Gastrocnemius medialis (tissue), 4 donors: Measurements from ENCODE around the gene P2RX1. TPM values are rescaled to one million over a fixed set of nuclear protein-coding genes. Genes with fewer than 3 reads are reported as not detected.

ENCODE experiments used
- ATAC-seq, 2 donors: fragments of 150-250 bp; one replicate each; pipeline ENCODE4 v1.9.1; 2016
- DNase-seq, 2 donors: peaks; one replicate each; pipeline ENCODE4 v3.0.0-alpha.2; 2019
- H3K27ac ChIP-seq, 4 donors: fragments of 200-600 bp; sonication (generic); 1 replicate in 1 of 4; 2 replicates in 3 of 4; pipeline ENCODE4 v1.5.1; 2016 to 2018; ENCODE audit warnings: mild to moderate bottlenecking in 2 of 4, moderate library complexity in 1 of 4
- H3K27me3 ChIP-seq, 3 donors: fragments of 200-600 bp; sonication (generic) in 2 of 3; 1 replicate in 1 of 3; 2 replicates in 2 of 3; pipeline versions ENCODE4 v1.5.1 to v1.6.0; 2016 to 2019; ENCODE audit warnings: mild to moderate bottlenecking in 1 of 3, moderate library complexity in 1 of 3
- H3K36me3 ChIP-seq, 2 donors: fragments of 200-600 bp; sonication (generic) in 1 of 2; one replicate each; pipeline ENCODE4 v1.5.1; 2017 to 2018
- H3K4me1 ChIP-seq, 2 donors: fragments of 200-600 bp; sonication (generic) in 1 of 2; one replicate each; pipeline ENCODE4 v1.5.1; 2016 to 2017; ENCODE audit warnings: mild to moderate bottlenecking in 2 of 2
- H3K4me3 ChIP-seq, 4 donors: fragments of 200-600 bp; sonication (generic) in 3 of 4; 1 replicate in 1 of 4; 2 replicates in 3 of 4; pipeline ENCODE4 v1.5.1; 2016 to 2019; ENCODE audit warnings: mild to moderate bottlenecking in 2 of 4
- H3K9me3 ChIP-seq, 3 donors: fragments of 200-600 bp; sonication (generic) in 2 of 3; 1 replicate in 1 of 3; 2 replicates in 2 of 3; pipeline ENCODE4 v1.5.1; 2016 to 2019
- POLR2A ChIP-seq, 2 donors: fragments of 450-650 bp; IDR thresholded peaks; one replicate each; pipeline ENCODE4 v1.6.1; 2017; ENCODE audit warnings: antibody characterized with exemption in 2 of 2, mild to moderate bottlenecking in 2 of 2, moderate library complexity in 2 of 2
- in situ Hi-C, 4 donors: fragments of 200-750 bp; cut with MboI; loops; one replicate each; pipeline versions ENCODE4 v1.15.0 to v1.8.0; 2017; ENCODE audit warnings: low sequenced_read_pairs in 4 of 4
- intact Hi-C: fragments of 100-400 bp; cut with DNase I; formaldehyde crosslinking; loops from one replicate; pipeline ENCODE4 v1.15.1; 2023; ENCODE audit warnings: low total_unique reads
- total RNA-seq, 4 donors: library from RNA; depleted of rRNA; stranded (reverse); fragments of >200 nt; gene quantifications; one replicate each; pipeline versions ENCODE4 v1.1.0 to v1.2.3, GENCODE V29; 2016
- TF ChIP-seq, protein P1 (sequence below), 5 experiments: fragments of 450-650 bp in 3 of 5; fragments of 200-600 bp in 2 of 5; sonication (generic) in 2 of 5; IDR thresholded peaks in 4 of 5; conservative IDR thresholded peaks in 1 of 5; 1 replicate in 4 of 5; 2 replicates in 1 of 5; pipeline ENCODE4 v1.5.1; 2016 to 2019; ENCODE audit warnings: antibody characterized with exemption in 5 of 5, mild to moderate bottlenecking in 3 of 5, moderate library complexity in 3 of 5

The P2RX1 gene
- total RNA-seq, 4 donors from 2014 or later, result 0.25 to 0.59 (median 0.38) TPM; not detected in 1

DNA sequence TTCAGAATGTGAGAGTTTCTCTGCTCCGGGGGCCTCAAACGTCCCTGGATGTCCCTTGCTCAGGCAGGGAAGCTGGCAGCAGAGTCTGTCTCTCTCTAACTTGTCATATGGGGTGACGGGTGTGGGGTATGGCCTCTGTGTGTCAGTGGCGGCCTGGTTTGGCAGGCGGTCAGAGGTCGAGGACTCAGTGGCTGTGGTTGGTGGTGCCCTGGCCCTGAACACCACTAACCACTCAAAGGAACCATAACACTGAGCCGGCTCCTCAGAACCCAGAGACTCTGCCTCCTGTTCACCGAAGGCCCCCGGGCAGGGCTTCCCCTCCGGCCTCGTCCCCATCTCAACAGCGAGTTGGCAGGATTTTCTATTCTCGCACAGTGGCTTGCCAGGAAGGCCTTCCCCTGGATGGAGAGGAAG lies 677 bp downstream of the P2RX1 start:
- TF ChIP-seq POLR2A (IDR thresholded peaks at IDR 0.05), result no peak
- TF ChIP-seq, protein P1, sequence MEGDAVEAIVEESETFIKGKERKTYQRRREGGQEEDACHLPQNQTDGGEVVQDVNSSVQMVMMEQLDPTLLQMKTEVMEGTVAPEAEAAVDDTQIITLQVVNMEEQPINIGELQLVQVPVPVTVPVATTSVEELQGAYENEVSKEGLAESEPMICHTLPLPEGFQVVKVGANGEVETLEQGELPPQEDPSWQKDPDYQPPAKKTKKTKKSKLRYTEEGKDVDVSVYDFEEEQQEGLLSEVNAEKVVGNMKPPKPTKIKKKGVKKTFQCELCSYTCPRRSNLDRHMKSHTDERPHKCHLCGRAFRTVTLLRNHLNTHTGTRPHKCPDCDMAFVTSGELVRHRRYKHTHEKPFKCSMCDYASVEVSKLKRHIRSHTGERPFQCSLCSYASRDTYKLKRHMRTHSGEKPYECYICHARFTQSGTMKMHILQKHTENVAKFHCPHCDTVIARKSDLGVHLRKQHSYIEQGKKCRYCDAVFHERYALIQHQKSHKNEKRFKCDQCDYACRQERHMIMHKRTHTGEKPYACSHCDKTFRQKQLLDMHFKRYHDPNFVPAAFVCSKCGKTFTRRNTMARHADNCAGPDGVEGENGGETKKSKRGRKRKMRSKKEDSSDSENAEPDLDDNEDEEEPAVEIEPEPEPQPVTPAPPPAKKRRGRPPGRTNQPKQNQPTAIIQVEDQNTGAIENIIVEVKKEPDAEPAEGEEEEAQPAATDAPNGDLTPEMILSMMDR (IDR thresholded peaks at IDR 0.05 in 4 of 5, conservative IDR thresholded peaks at IDR 0.05 in 1 of 5), result no peak
- Histone ChIP-seq H3K27ac (peak overlapping the region in 1 of 4 donors; percentile 10), H3K4me3 (no peak overlapping the region), H3K36me3 (no peaks in the 10 kb centered on the region), H3K27me3 (no peaks in the 10 kb centered on the region), H3K9me3 (no peaks in the 10 kb centered on the region), H3K4me1 (peaks cover 3 to 9% of the 10 kb centered on the region in 2 donors)
- in situ Hi-C loops (loop anchor here in 3 of 4 donors (10.0 kb wide), 2 partner anchors 51 to 89 kb away; no protein-coding TSS in a partner anchor), intact Hi-C loops (loop anchor here (5.0 kb wide), 1 partner anchor 1037 kb away; the partner anchor contains the start of gene ENO3)
- DNase-seq, result no peak
- no peak for ATAC-seq

DNA sequence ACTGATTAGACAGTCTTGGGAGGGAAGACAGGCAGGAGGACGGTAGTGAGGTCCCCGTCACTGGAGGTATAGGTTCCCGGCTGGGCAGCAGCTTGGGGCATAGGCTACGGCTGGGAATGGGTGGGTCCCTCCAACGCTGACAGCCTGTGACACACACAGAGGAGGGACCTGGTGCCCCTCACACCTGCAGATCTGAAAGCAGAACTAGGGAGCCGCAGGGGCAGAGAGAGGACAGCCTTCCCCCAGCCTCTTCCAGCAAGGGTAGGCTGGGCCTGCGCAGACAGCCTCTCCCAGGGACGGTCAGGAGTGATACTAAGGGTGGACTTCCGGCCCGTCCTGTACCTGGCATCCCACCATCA lies 2.0 kb downstream of the P2RX1 start:
- H3K27me3 ChIP-seq, result no peaks in the 10 kb centered on the region
- in situ Hi-C loops (loop anchor here in 3 of 4 donors (10.0 kb wide), 2 partner anchors 49 to 91 kb away; no protein-coding TSS in a partner anchor), intact Hi-C loops (loop anchor here (1.0 to 5.0 kb wide), 2 partner anchors 88 to 161 kb away; no protein-coding TSS in a partner anchor)
- H3K4me3 ChIP-seq, result no peak overlapping the region
- no peaks in the 10 kb centered on the region for H3K36me3 ChIP-seq
- no peaks in the 10 kb centered on the region for H3K9me3 ChIP-seq
- ATAC-seq, result no peak
- H3K27ac ChIP-seq, result no peak overlapping the region
- TF ChIP-seq POLR2A (IDR thresholded peaks at IDR 0.05), result no peak
- TF ChIP-seq, protein P1 (IDR thresholded peaks at IDR 0.05 in 4 of 5, conservative IDR thresholded peaks at IDR 0.05 in 1 of 5), result no peak
- no peak for DNase-seq
- peaks cover 3 to 9% of the 10 kb centered on the region in 2 donors for H3K4me1 ChIP-seq

DNA sequence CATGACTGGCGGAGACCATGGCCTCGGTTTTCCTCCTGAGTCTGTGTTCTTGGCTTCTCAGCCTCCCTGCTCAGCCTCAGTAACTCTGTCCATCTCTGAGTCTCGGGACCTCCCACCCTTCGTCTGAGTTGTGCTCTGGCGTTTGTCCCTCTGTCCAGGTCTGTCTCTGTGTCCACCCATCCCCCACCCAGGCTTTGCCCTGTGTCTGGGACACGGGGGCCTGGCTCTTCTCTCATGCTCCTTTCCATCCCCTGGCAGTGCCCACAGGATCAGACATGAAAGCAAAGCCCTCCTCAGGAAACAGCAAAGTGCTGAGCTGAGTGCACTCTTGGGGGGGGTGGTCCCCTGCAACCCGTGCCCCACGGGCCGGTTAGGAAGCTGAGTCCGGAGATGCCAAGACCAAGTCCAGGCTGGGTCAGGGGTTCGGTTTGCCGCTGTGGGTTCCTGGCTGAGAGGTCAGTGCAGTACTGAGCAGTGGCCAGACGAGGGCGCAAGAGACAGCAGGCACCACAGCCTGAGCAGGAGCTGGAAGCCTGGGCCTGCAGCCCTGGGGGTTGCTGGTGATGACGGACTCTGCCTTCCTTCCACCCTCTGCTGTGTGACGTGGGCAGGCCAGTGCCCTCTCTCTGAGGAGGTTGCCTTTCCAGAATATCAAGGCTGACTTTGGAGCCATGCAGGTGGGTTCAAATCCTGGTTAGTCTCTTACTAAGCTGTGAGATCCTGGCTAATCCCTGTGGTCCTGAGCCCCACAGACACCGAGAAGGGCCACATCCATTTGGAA lies 2.5 kb downstream of the P2RX1 start:
- TF ChIP-seq POLR2A (IDR thresholded peaks at IDR 0.05), result no peak
- TF ChIP-seq, protein P1 (IDR thresholded peaks at IDR 0.05 in 4 of 5, conservative IDR thresholded peaks at IDR 0.05 in 1 of 5), result peak; percentile 87 to 98 (median 95)
- peak in 1 of 2 donors; percentile 51 for DNase-seq
- Histone ChIP-seq H3K4me1 (peaks cover 3 to 9% of the 10 kb centered on the region in 2 donors), H3K9me3 (no peaks in the 10 kb centered on the region), H3K36me3 (no peaks in the 10 kb centered on the region), H3K4me3 (no peak overlapping the region), H3K27me3 (no peaks in the 10 kb centered on the region), H3K27ac (no peak overlapping the region)
- intact Hi-C loops (loop anchor here (1.0 to 5.0 kb wide), 3 partner anchors 51 to 162 kb away; no protein-coding TSS in a partner anchor), in situ Hi-C loops (loop anchor here in 3 of 4 donors (10.0 kb wide), 2 partner anchors 49 to 91 kb away; no protein-coding TSS in a partner anchor)
- ATAC-seq, result peak; percentile 50 to 79

DNA sequence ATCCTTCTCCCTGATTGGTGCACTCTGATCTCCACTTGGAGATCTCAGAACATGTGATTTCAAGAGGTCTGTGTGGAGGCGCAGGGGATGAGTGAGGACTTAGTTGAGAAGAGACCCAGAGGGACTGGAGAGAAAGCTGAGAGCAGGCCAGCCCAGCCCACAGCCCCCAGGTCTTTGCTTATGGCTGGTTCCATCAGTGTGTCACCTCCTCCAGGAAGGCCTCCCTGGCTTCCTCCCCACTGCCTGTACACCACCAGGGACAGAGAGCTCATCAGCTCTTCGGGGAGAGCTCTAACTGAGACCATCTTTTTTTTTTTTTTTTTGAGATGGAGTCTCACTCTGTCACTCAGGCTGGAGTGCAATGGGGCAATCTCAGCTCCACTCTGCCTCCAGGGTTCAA lies 3.4 kb downstream of the P2RX1 start:
- ATAC-seq (no peak), DNase-seq (no peak)
- Histone ChIP-seq H3K27ac (no peak overlapping the region), H3K36me3 (no peaks in the 10 kb centered on the region), H3K27me3 (no peaks in the 10 kb centered on the region), H3K4me3 (no peak overlapping the region), H3K9me3 (no peaks in the 10 kb centered on the region), H3K4me1 (peaks cover 3 to 9% of the 10 kb centered on the region in 2 donors)
- TF ChIP-seq, protein P1 (IDR thresholded peaks at IDR 0.05 in 4 of 5, conservative IDR thresholded peaks at IDR 0.05 in 1 of 5), result no peak
- TF ChIP-seq POLR2A (IDR thresholded peaks at IDR 0.05), result no peak
- intact Hi-C loops, result loop anchor here (2.0 to 5.0 kb wide), 2 partner anchors 50 to 89 kb away; no protein-coding TSS in a partner anchor
- in situ Hi-C loops, result loop anchor here in 3 of 4 donors (10.0 kb wide), 2 partner anchors 48 to 92 kb away; no protein-coding TSS in a partner anchor
